Bronchial epithelial cell (primary cell): ENCODE measurements around the gene AMIGO1. TPM values are rescaled to one million over a fixed set of nuclear protein-coding genes. Genes with fewer than 3 reads are reported as not detected.

Source experiments
- DNase-seq: peaks from one replicate; pipeline ENCODE4 v3.0.0-alpha.2; 2010; ENCODE audit warnings: low read depth
- FAIRE-seq: peaks from 2 replicates; lab custom pipeline; 2011; peaks lifted over from hg19 to GRCh38; lab: Jason Lieb, UNC
- H3K27me3 ChIP-seq: 2 replicates; pipeline ENCODE4 v1.5.1; 2011; ENCODE audit warnings: low read length; ENCODE audit not compliant: control insufficient read depth, insufficient read depth
- H3K36me3 ChIP-seq: 2 replicates; pipeline ENCODE4 v1.5.1; 2011; ENCODE audit warnings: low read length; ENCODE audit not compliant: control insufficient read depth, insufficient read depth
- H3K4me3 ChIP-seq: 2 replicates; pipeline ENCODE4 v1.5.1; 2011; ENCODE audit warnings: mild to moderate bottlenecking, low read depth, low read length, control low read depth
- total RNA-seq: library from RNA; depleted of rRNA; stranded (reverse); fragments of >200 nt; gene quantifications from 2 replicates; pipeline ENCODE4 v1.2.1, GENCODE V29; 2014
- TF ChIP-seq, protein P1 (sequence below): IDR thresholded peaks from 2 replicates; pipeline ENCODE4 v1.5.1; 2011; ENCODE audit warnings: mild to moderate bottlenecking, moderate library complexity, low read length, control low read depth, inconsistent platforms; ENCODE audit not compliant: insufficient read depth, severe bottlenecking

AMIGO1 gene
- total RNA-seq, 1 donor from 2014 or later = 0.26 TPM

DNA sequence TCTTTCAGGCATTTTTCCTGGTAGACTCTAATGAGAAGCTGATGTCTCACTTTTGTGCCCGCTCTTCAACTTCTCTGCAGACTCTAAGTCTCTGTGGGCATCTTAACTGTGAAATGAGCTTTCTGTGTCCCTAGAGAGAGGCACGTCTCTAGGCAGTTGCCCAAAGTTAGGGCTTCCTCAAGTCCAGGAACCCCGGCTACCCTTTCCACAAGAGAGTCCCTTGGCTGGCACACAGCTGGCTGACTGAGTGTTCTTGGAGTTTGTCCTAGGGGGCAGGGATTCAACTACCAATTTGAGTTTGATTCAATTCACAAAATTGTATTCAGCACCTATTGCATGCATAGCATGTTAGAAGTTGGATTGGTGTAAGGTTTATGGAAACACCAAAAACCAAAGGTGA lies 31.6 kb upstream of the AMIGO1 start:
- TF ChIP-seq, protein P1, sequence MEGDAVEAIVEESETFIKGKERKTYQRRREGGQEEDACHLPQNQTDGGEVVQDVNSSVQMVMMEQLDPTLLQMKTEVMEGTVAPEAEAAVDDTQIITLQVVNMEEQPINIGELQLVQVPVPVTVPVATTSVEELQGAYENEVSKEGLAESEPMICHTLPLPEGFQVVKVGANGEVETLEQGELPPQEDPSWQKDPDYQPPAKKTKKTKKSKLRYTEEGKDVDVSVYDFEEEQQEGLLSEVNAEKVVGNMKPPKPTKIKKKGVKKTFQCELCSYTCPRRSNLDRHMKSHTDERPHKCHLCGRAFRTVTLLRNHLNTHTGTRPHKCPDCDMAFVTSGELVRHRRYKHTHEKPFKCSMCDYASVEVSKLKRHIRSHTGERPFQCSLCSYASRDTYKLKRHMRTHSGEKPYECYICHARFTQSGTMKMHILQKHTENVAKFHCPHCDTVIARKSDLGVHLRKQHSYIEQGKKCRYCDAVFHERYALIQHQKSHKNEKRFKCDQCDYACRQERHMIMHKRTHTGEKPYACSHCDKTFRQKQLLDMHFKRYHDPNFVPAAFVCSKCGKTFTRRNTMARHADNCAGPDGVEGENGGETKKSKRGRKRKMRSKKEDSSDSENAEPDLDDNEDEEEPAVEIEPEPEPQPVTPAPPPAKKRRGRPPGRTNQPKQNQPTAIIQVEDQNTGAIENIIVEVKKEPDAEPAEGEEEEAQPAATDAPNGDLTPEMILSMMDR = no peak
- Histone ChIP-seq H3K27me3 (no peaks in the 10 kb centered on the region), H3K4me3 (no peak overlapping the region), H3K36me3 (no peaks in the 10 kb centered on the region)
- DNase-seq = no peak
- no peak for FAIRE-seq

DNA sequence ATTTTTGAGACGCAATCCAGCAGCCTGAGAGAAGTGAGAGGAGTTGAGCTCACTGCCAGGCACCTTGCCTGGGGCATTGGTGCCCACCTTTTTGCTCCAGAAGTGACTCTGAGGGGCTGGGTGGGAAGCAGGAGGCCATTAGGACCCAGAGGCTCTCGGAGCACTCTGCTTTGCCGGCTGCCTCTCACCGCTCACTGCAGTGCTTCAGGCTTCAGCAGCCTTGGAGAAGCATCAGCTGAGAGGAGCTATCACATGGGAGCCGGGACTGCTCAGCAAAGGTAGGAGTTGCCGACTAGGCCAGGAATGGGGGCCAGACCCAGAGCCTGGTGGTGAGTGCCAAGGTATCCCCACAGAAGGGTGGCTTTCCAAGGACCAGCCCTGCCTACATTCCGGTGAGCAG lies 30.1 kb upstream of the AMIGO1 start, which contains the start of gene GPR61:
Gene GPR61, plus strand, starts transcription at position 197 of the 400 bp plus-strand sequence. CDS start 3,151 bp downstream, outside the sequence.
- no peak for DNase-seq
- TF ChIP-seq, protein P1 = no peak
- FAIRE-seq = no peak
- H3K4me3 ChIP-seq = no peak within 1 kb of the TSS
- no peaks in the 10 kb centered on the region for H3K27me3 ChIP-seq
- H3K36me3 ChIP-seq = no peaks in the 10 kb centered on the region

DNA sequence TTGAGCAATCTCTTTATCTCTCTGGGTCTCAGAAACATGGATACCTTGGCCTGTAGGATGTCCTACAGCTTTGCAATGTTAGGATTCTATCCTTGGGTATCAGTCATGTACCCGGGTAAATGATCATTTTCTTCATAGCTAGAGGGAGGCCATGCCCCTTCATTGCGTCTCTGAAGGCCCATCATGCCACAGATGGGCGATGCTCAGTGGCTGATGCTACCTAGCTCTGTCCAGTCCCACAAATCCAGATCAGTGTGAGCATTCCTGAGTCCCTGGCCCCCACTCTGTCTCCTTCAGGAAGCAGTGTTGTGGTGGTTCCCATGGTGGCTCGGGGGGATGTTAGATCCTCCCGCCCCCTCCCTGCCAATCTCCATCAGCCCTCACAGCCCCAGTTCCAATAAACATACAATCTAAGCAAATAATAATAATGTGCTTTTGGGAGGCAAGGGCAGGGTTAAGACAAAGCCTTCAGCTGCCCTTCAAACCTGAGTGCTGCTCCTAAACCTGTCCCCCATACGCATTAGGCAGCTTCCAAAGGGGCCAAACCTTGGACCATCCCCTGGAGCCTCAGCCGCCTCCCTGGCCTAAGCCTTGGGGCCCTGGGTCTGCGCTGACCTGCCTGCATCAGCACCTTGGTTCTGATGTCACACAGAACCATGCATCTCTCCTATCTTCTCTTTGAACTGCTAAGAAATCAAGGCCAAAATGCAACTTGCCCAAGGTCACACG lies 29.5 kb upstream of the AMIGO1 start:
- Histone ChIP-seq H3K4me3 (no peak overlapping the region), H3K27me3 (no peaks in the 10 kb centered on the region), H3K36me3 (no peaks in the 10 kb centered on the region)
- FAIRE-seq = no peak
- TF ChIP-seq, protein P1 = no peak
- DNase-seq = no peak

- Histone ChIP-seq H3K27me3 (no peaks in the 10 kb centered on the region), H3K4me3 (no peak overlapping the region), H3K36me3 (no peaks in the 10 kb centered on the region)
- no peak for DNase-seq
- TF ChIP-seq, protein P1 = no peak
- FAIRE-seq = no peak
Observed at GRCh38 chr1:109537450-109538178, 28.1 kb upstream of the AMIGO1 start.

DNA sequence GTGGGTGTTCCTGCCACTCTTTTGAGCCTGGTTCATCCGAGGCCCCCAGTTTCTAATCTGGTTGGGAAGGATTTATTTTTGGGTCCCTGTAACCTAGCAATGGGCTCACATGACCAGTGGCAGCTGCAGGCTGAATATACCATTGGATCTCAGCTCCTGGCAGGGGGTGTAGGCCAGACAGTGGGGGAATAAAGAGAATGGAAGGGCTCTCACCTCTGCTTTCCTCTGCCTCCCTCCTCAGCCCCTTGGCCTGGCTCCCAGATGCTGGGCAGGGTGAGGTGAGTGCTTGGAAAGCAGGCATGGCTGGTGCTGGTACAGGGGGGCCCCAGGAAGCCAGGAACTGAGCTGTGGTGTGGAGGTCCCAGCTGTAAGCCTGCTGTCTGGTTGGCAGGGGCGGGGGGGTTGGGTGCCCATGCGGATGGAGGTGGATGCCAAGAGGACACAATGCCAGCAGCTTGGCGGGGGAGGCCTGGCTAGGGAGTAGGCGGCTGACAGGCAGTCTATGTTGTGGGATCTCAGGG lies 26.5 kb upstream of the AMIGO1 start:
- no peak for FAIRE-seq
- TF ChIP-seq, protein P1 = no peak

More for the DNA sequence above, 26.5 kb upstream of the AMIGO1 start:
- Histone ChIP-seq H3K27me3 (no peaks in the 10 kb centered on the region), H3K4me3 (no peak overlapping the region), H3K36me3 (no peaks in the 10 kb centered on the region)
- DNase-seq = no peak
